ENCODE data around the gene PIGS. TPM values are rescaled to one million over a fixed set of nuclear protein-coding genes. Genes with fewer than 3 reads are reported as not detected.

PIGS gene
- total and polyA plus RNA-seq, 2 donors (not counting 1 experiment from before 2014, with no cell fraction given), result 44.1 to 55.1 TPM

DNA sequence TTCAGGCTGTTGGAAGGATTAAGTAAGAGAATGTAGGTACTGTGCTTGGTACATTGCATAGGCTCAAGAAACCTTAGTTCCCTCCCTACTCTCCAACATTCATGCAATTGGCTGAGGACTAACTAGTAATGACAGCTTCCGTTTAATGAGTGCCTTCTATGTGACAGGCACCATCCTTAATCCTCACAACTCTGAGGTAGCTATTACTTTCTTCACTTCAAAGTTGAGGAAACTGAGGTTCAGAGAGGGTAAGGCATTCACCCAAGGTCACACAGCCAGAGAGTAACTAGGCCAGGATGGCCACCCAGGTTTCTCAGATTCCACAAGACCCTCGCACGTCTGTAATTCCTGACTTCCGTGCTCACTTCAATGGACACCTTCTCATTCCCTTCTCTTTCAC lies 41.1 kb downstream of the PIGS start:
- no peak overlapping the region for H3K9ac ChIP-seq (ENCODE audit: low read length)
- WGBS (ENCODE audit: insufficient coverage), result no CpG with 5 or more reads among the region's 4 CpGs
- CTCF ChIA-PET, result no interaction called here
- H3K9me3 ChIP-seq (ENCODE audit: control extremely low read depth in 1 of 3, control insufficient read depth in 2 of 3, insufficient read depth in 1 of 3, low read length in 2 of 3), result no peaks in the 10 kb centered on the region
- no peak overlapping the region for H2AFZ ChIP-seq (ENCODE audit: insufficient read depth, low read depth, low read length, poor library complexity, severe bottlenecking)
- POLR2A ChIA-PET, result no interaction called here
- no peak overlapping the region for H3K4me2 ChIP-seq (replicated peaks; ENCODE audit: low read depth, low read length, poor library complexity, severe bottlenecking)
- TF ChIP-seq EZH2 (IDR thresholded peaks at IDR 0.05; ENCODE audit: borderline replicate concordance, insufficient read depth, low read depth, low read length, poor library complexity, severe bottlenecking), result no peak
- TF ChIP-seq, protein P1, sequence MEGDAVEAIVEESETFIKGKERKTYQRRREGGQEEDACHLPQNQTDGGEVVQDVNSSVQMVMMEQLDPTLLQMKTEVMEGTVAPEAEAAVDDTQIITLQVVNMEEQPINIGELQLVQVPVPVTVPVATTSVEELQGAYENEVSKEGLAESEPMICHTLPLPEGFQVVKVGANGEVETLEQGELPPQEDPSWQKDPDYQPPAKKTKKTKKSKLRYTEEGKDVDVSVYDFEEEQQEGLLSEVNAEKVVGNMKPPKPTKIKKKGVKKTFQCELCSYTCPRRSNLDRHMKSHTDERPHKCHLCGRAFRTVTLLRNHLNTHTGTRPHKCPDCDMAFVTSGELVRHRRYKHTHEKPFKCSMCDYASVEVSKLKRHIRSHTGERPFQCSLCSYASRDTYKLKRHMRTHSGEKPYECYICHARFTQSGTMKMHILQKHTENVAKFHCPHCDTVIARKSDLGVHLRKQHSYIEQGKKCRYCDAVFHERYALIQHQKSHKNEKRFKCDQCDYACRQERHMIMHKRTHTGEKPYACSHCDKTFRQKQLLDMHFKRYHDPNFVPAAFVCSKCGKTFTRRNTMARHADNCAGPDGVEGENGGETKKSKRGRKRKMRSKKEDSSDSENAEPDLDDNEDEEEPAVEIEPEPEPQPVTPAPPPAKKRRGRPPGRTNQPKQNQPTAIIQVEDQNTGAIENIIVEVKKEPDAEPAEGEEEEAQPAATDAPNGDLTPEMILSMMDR (IDR thresholded peaks at IDR 0.05), result no peak
- no peaks in the 10 kb centered on the region for H3K36me3 ChIP-seq (replicated peaks in 1 of 2; ENCODE audit: control extremely low read depth in 1 of 2, control insufficient read depth in 1 of 2, extremely low read depth in 1 of 2, insufficient read depth in 2 of 2, low read length in 1 of 2)
- H3K27me3 ChIP-seq (replicated peaks in 1 of 4; ENCODE audit: control extremely low read depth in 1 of 4, control insufficient read depth in 3 of 4, insufficient read depth in 4 of 4, low read length in 3 of 4), result peaks cover 0 to 2% (median 0%) of the 10 kb centered on the region in 4 experiments
- Mint-ChIP-seq H3K4me3 (no peak overlapping the region), H3K4me1 (no peaks in the 10 kb centered on the region), H3K27me3 (peaks cover 3% of the 10 kb centered on the region), H3K9me3 (ENCODE audit: insufficient read depth) (no peaks in the 10 kb centered on the region), H3K27ac (no peak overlapping the region)
- H3K4me3 ChIP-seq (ENCODE audit: control extremely low read depth in 1 of 5, extremely low read depth in 1 of 5, insufficient read depth in 1 of 5, low read depth in 2 of 5, low read length in 4 of 5), result no peak overlapping the region
- no peaks in the 10 kb centered on the region for H3K79me2 ChIP-seq (ENCODE audit: control insufficient read depth, insufficient read depth, low read length)
- H4K20me1 ChIP-seq (ENCODE audit: control insufficient read depth, insufficient read depth, low read length, poor library complexity, severe bottlenecking), result no peaks in the 10 kb centered on the region
- no peaks in the 10 kb centered on the region for H3K4me1 ChIP-seq (ENCODE audit: control insufficient read depth in 2 of 2, insufficient read depth in 2 of 2, low read length in 2 of 2)
- DNase-seq, result no peak
- H3K27ac ChIP-seq (ENCODE audit: low read length in 2 of 2), result no peak overlapping the region
- ATAC-seq (ENCODE audit: low read depth), result no peak
- intact Hi-C loops (cut with micrococcal nuclease), result no loop called here

DNA sequence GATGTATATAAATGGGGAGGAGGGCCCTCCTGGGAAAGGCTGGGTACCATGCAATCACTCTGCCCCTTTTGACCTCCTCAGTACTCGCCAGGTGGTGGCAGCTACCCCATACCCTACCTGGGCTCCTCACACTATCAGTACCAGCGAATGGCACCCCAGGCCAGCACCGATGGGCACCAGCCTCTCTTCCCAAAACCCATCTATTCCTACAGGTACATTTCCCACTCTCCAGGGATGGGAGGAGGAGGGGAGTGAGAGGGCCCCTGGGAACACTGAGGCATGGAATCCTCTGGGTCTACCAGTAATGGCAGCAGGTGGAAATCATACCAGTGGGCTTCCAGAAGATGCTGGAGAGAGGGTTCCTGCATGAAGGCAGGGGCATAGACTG lies 42.3 kb downstream of the PIGS start:
- DNase-seq (no peak), ATAC-seq (ENCODE audit: low read depth) (no peak)
- Histone ChIP-seq H3K4me3 (ENCODE audit: control extremely low read depth in 1 of 5, extremely low read depth in 1 of 5, insufficient read depth in 1 of 5, low read depth in 2 of 5, low read length in 4 of 5) (no peak overlapping the region), H3K27ac (ENCODE audit: low read length in 2 of 2) (no peak overlapping the region), H3K4me1 (ENCODE audit: control insufficient read depth in 2 of 2, insufficient read depth in 2 of 2, low read length in 2 of 2) (no peaks in the 10 kb centered on the region), H3K9ac (ENCODE audit: low read length) (no peak overlapping the region), H3K27me3 (replicated peaks in 1 of 4; ENCODE audit: control extremely low read depth in 1 of 4, control insufficient read depth in 3 of 4, insufficient read depth in 4 of 4, low read length in 3 of 4) (peaks cover 0 to 2% (median 0%) of the 10 kb centered on the region in 4 experiments), H3K4me2 (replicated peaks; ENCODE audit: low read depth, low read length, poor library complexity, severe bottlenecking) (no peak overlapping the region), H3K36me3 (replicated peaks in 1 of 2; ENCODE audit: control extremely low read depth in 1 of 2, control insufficient read depth in 1 of 2, extremely low read depth in 1 of 2, insufficient read depth in 2 of 2, low read length in 1 of 2) (no peaks in the 10 kb centered on the region), H3K9me3 (ENCODE audit: control extremely low read depth in 1 of 3, control insufficient read depth in 2 of 3, insufficient read depth in 1 of 3, low read length in 2 of 3) (no peaks in the 10 kb centered on the region), H2AFZ (ENCODE audit: insufficient read depth, low read depth, low read length, poor library complexity, severe bottlenecking) (no peak overlapping the region), H4K20me1 (ENCODE audit: control insufficient read depth, insufficient read depth, low read length, poor library complexity, severe bottlenecking) (no peaks in the 10 kb centered on the region), H3K79me2 (ENCODE audit: control insufficient read depth, insufficient read depth, low read length) (no peaks in the 10 kb centered on the region)
- Mint-ChIP-seq H3K4me1 (no peaks in the 10 kb centered on the region), H3K9me3 (ENCODE audit: insufficient read depth) (no peaks in the 10 kb centered on the region), H3K27me3 (peaks cover 3% of the 10 kb centered on the region), H3K4me3 (no peak overlapping the region), H3K27ac (no peak overlapping the region)
- WGBS (ENCODE audit: insufficient coverage), result no CpG with 5 or more reads among the region's 3 CpGs
- intact Hi-C loops (cut with micrococcal nuclease), result no loop called here
- TF ChIP-seq, protein P1 (IDR thresholded peaks at IDR 0.05), result no peak
- no peak for TF ChIP-seq EZH2 (IDR thresholded peaks at IDR 0.05; ENCODE audit: borderline replicate concordance, insufficient read depth, low read depth, low read length, poor library complexity, severe bottlenecking)
- CTCF ChIA-PET, result no interaction called here
- POLR2A ChIA-PET, result interaction anchor here (0.6 kb wide), 1 partner anchor 65 kb away, joined by 3 read pairs; no protein-coding TSS in a partner anchor
